ENCODE measurements around the gene IGF2R. TPM values are rescaled to one million over a fixed set of nuclear protein-coding genes. Genes with fewer than 3 reads are reported as not detected.

Gene IGF2R
- total and polyA plus RNA-seq, 2 of the 13 experiments (the other 11 are each of a cell fraction or from before 2014, with no cell fraction given) = 38.3 to 70.0 TPM

DNA sequence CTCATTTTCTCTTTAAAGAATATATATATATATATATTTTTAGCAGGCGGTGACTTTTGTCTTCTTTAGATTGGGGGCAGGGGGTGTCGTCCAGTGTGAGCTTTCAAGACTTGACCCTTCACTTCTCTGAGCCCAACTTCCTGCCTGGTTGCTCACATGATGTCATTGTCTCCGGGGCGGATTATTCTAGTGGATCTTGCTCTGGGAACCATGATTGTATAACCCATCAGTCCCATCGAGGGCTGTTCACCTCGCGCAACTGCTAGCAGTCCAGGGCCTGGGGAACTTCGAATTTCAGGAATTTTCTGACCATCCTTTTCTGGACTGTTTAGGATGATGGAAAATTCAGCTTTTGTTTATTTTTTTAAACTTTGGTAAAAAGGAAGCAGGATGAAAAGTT lies 1.0 kb downstream of the IGF2R start (continued):
- TF ChIP-seq, protein P1, sequence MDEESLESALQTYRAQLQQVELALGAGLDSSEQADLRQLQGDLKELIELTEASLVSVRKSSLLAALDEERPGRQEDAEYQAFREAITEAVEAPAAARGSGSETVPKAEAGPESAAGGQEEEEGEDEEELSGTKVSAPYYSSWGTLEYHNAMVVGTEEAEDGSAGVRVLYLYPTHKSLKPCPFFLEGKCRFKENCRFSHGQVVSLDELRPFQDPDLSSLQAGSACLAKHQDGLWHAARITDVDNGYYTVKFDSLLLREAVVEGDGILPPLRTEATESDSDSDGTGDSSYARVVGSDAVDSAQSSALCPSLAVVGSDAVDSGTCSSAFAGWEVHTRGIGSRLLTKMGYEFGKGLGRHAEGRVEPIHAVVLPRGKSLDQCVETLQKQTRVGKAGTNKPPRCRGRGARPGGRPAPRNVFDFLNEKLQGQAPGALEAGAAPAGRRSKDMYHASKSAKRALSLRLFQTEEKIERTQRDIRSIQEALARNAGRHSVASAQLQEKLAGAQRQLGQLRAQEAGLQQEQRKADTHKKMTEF (CRISPR knock-in tag; IDR thresholded peaks at IDR 0.05) = peak; percentile 20; the same call in 1 of the 2 replicates
- TF ChIP-seq XRCC5 (optimal IDR thresholded peaks at IDR 0.05; ENCODE audit: low read length) (no peak), ZNF746 (CRISPR knock-in tag; IDR thresholded peaks at IDR 0.05) (no peak), KDM5A (IDR thresholded peaks at IDR 0.05; ENCODE audit: borderline replicate concordance, low read length) (no peak), TAF1 (CRISPR knock-in tag; IDR thresholded peaks at IDR 0.05) (no peak; the same call in 1 of the 2 replicates), ZBTB1 (CRISPR knock-in tag; IDR thresholded peaks at IDR 0.05; ENCODE audit: borderline replicate concordance) (no peak), CEBPG (CRISPR knock-in tag; IDR thresholded peaks at IDR 0.05) (peak; percentile 66), MYC (CRISPR knock-in tag; IDR thresholded peaks at IDR 0.05; ENCODE audit: borderline replicate concordance) (no peak), GABPA (IDR thresholded peaks at IDR 0.05; ENCODE audit: low read depth, low read length) (no peak), GABPA (CRISPR knock-in tag; IDR thresholded peaks at IDR 0.05; ENCODE audit: low read depth) (peak; percentile 77), ZSCAN20 (CRISPR knock-in tag; IDR thresholded peaks at IDR 0.05; ENCODE audit: borderline replicate concordance) (0 out of 2 replicates have a peak, but pooled peaks have one; percentile 13), ZNF570 (CRISPR knock-in tag; IDR thresholded peaks at IDR 0.05; ENCODE audit: borderline replicate concordance) (no peak), GATAD1 (CRISPR knock-in tag; IDR thresholded peaks at IDR 0.05) (peak; percentile 69), ZFP37 (CRISPR knock-in tag; IDR thresholded peaks at IDR 0.05; ENCODE audit: borderline replicate concordance) (no peak), ZFP41 (CRISPR knock-in tag; IDR thresholded peaks at IDR 0.05; ENCODE audit: borderline replicate concordance) (no peak), MTF2 (CRISPR knock-in tag; IDR thresholded peaks at IDR 0.05; ENCODE audit: borderline replicate concordance) (no peak), ZNF556 (CRISPR knock-in tag; IDR thresholded peaks at IDR 0.05; ENCODE audit: borderline replicate concordance) (no peak), ZNF274 (CRISPR knock-in tag; IDR thresholded peaks at IDR 0.05) (no peak), ZNF256 (CRISPR knock-in tag; conservative IDR thresholded peaks at IDR 0.05) (no peak)
- TF ChIP-seq, protein P2, sequence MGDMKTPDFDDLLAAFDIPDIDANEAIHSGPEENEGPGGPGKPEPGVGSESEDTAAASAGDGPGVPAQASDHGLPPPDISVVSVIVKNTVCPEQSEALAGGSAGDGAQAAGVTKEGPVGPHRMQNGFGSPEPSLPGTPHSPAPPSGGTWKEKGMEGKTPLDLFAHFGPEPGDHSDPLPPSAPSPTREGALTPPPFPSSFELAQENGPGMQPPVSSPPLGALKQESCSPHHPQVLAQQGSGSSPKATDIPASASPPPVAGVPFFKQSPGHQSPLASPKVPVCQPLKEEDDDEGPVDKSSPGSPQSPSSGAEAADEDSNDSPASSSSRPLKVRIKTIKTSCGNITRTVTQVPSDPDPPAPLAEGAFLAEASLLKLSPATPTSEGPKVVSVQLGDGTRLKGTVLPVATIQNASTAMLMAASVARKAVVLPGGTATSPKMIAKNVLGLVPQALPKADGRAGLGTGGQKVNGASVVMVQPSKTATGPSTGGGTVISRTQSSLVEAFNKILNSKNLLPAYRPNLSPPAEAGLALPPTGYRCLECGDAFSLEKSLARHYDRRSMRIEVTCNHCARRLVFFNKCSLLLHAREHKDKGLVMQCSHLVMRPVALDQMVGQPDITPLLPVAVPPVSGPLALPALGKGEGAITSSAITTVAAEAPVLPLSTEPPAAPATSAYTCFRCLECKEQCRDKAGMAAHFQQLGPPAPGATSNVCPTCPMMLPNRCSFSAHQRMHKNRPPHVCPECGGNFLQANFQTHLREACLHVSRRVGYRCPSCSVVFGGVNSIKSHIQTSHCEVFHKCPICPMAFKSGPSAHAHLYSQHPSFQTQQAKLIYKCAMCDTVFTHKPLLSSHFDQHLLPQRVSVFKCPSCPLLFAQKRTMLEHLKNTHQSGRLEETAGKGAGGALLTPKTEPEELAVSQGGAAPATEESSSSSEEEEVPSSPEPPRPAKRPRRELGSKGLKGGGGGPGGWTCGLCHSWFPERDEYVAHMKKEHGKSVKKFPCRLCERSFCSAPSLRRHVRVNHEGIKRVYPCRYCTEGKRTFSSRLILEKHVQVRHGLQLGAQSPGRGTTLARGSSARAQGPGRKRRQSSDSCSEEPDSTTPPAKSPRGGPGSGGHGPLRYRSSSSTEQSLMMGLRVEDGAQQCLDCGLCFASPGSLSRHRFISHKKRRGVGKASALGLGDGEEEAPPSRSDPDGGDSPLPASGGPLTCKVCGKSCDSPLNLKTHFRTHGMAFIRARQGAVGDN (CRISPR knock-in tag; IDR thresholded peaks at IDR 0.05) = no peak
- TF ChIP-seq, protein P3, sequence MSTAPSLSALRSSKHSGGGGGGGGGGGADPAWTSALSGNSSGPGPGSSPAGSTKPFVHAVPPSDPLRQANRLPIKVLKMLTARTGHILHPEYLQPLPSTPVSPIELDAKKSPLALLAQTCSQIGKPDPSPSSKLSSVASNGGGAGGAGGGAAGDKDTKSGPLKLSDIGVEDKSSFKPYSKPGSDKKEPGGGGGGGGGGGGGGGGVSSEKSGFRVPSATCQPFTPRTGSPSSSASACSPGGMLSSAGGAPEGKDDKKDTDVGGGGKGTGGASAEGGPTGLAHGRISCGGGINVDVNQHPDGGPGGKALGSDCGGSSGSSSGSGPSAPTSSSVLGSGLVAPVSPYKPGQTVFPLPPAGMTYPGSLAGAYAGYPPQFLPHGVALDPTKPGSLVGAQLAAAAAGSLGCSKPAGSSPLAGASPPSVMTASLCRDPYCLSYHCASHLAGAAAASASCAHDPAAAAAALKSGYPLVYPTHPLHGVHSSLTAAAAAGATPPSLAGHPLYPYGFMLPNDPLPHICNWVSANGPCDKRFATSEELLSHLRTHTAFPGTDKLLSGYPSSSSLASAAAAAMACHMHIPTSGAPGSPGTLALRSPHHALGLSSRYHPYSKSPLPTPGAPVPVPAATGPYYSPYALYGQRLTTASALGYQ (CRISPR knock-in tag; IDR thresholded peaks at IDR 0.05) = no peak
- TF ChIP-seq, protein P4, sequence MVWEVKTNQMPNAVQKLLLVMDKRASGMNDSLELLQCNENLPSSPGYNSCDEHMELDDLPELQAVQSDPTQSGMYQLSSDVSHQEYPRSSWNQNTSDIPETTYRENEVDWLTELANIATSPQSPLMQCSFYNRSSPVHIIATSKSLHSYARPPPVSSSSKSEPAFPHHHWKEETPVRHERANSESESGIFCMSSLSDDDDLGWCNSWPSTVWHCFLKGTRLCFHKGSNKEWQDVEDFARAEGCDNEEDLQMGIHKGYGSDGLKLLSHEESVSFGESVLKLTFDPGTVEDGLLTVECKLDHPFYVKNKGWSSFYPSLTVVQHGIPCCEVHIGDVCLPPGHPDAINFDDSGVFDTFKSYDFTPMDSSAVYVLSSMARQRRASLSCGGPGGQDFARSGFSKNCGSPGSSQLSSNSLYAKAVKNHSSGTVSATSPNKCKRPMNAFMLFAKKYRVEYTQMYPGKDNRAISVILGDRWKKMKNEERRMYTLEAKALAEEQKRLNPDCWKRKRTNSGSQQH (CRISPR knock-in tag; IDR thresholded peaks at IDR 0.05; ENCODE audit: low read depth) = 0 out of 2 replicates have a peak, but pooled peaks have one; percentile 26

Data from HepG2 (cell line).